PFSK-1 (cell line): ENCODE measurements around the gene PRKCE.

Source experiments
- FOXP2 ChIP-seq: optimal IDR thresholded peaks from 2 replicates; pipeline ENCODE3; 2011; ENCODE audit warnings: borderline replicate concordance, control low read depth, inconsistent platforms; ENCODE audit not compliant: insufficient read depth; ENCODE audit errors: extremely low read length, extremely low read depth
- POLR2AphosphoS5 ChIP-seq: IDR thresholded peaks from 2 replicates; pipeline ENCODE4 v1.6.1; 2012; ENCODE audit warnings: low read depth, mild to moderate bottlenecking, control low read depth, low read length, moderate library complexity
- REST ChIP-seq, 2 experiments: IDR thresholded peaks; 2 replicates each; pipeline versions ENCODE4 v1.6.1 to v1.8.0; 2011 to 2012; ENCODE audit warnings: low read depth in 2 of 2, low read length in 2 of 2, control low read depth in 1 of 2, inconsistent platforms in 1 of 2, mild to moderate bottlenecking in 1 of 2, moderate library complexity in 1 of 2; ENCODE audit not compliant: insufficient read depth in 1 of 2
- SIN3A ChIP-seq: IDR thresholded peaks from 2 replicates; pipeline ENCODE4 v1.6.1; 2012; ENCODE audit warnings: mild to moderate bottlenecking, low read length, moderate library complexity, borderline replicate concordance; ENCODE audit not compliant: insufficient read depth
- TAF1 ChIP-seq: IDR thresholded peaks from 2 replicates; pipeline ENCODE4 v1.6.1; 2012; ENCODE audit warnings: low read length, control low read depth, borderline replicate concordance; ENCODE audit not compliant: insufficient read depth

The PRKCE gene

GRCh38 chr2:46225150-46225625 lies 573.7 kb downstream of the PRKCE start:
- no peak for TF ChIP-seq REST (IDR thresholded peaks at IDR 0.05; ENCODE audit: insufficient read depth in 1 of 2, low read depth in 2 of 2, low read length in 2 of 2)
- TF ChIP-seq POLR2AphosphoS5 = no peak
- TF ChIP-seq SIN3A = no peak
- TF ChIP-seq FOXP2 = no peak
- TF ChIP-seq TAF1 = no peak

- TF ChIP-seq POLR2AphosphoS5 (no peak), REST (IDR thresholded peaks at IDR 0.05; ENCODE audit: insufficient read depth in 1 of 2, low read depth in 2 of 2, low read length in 2 of 2) (no peak), FOXP2 (no peak), SIN3A (no peak), TAF1 (no peak)
Observed at GRCh38 chr2:46225730-46226129, 574.3 kb downstream of the PRKCE start.

- TF ChIP-seq POLR2AphosphoS5 (no peak), FOXP2 (no peak), REST (IDR thresholded peaks at IDR 0.05; ENCODE audit: insufficient read depth in 1 of 2, low read depth in 2 of 2, low read length in 2 of 2) (no peak), SIN3A (no peak), TAF1 (no peak)
Observed at GRCh38 chr2:46226620-46227019, 575.1 kb downstream of the PRKCE start.

GRCh38 chr2:46227022-46227421 lies 575.5 kb downstream of the PRKCE start:
- TF ChIP-seq REST (IDR thresholded peaks at IDR 0.05; ENCODE audit: insufficient read depth in 1 of 2, low read depth in 2 of 2, low read length in 2 of 2) (no peak), TAF1 (no peak), POLR2AphosphoS5 (no peak), SIN3A (no peak), FOXP2 (no peak)

- no peak for TF ChIP-seq FOXP2
- TF ChIP-seq SIN3A = no peak
Observed at GRCh38 chr2:46227674-46228289, 576.3 kb downstream of the PRKCE start.
